ENCODE results near the gene BCR. TPM values are rescaled to one million over a fixed set of nuclear protein-coding genes. Genes with fewer than 3 reads are reported as not detected.

Gene BCR
- total RNA-seq, 2 experiments from 2014 or later, result 60.0 to 64.8 TPM

DNA sequence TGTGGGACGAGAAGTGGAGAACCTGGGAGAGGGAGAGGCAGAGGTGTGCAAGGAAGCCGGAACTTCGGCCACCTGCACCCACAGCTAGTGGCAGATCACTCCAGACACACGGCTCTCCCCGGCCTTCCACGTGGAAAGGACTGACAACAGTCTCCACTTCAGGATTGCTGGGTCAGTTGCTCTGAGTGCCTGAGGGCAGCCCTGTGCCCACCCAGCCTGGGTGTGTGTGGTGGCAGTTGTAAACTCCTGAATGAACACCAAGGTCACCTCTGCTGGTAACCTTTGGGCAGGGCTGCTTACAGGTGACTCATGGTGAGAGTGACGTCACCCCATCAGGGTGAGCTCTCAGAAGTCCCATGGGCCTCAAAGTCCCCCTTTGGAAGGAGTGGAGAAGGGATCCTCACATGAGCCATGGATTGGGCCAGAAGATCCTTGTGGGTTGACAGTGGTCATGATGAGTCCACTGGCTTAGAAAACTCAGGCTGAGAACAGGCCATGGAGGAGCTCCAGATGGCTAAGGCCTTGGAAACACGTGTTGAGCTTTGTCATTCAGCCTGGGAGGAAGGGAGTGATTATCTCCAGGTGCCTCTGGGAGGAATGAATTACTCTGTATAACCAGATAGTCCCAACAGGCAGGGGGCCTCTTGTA lies 71.3 kb downstream of the BCR start:
- Mint-ChIP-seq H3K4me3 (no peak overlapping the region), H3K4me1 (ENCODE audit: low read depth) (peaks cover 48% of the 10 kb centered on the region), H3K36me3 (ENCODE audit: low read depth) (peaks cover 22% of the 10 kb centered on the region), H3K9me3 (no peaks in the 10 kb centered on the region), H3K27me3 (no peaks in the 10 kb centered on the region), H3K27ac (peak overlapping the region; percentile 91)
- H3K36me3 ChIP-seq (ENCODE audit: insufficient read depth, low read length), result peaks cover 30% of the 10 kb centered on the region
- POLR2A ChIA-PET, result no interaction called here
- peaks cover 51% of the 10 kb centered on the region for H3K4me1 ChIP-seq (ENCODE audit: insufficient read depth, low read length)
- H3K27ac ChIP-seq (ENCODE audit: low read depth in 1 of 2, low read length in 2 of 2), result no peak overlapping the region
- H3K4me3 ChIP-seq (ENCODE audit: low read length), result no peak overlapping the region
- TF ChIP-seq, protein P1, sequence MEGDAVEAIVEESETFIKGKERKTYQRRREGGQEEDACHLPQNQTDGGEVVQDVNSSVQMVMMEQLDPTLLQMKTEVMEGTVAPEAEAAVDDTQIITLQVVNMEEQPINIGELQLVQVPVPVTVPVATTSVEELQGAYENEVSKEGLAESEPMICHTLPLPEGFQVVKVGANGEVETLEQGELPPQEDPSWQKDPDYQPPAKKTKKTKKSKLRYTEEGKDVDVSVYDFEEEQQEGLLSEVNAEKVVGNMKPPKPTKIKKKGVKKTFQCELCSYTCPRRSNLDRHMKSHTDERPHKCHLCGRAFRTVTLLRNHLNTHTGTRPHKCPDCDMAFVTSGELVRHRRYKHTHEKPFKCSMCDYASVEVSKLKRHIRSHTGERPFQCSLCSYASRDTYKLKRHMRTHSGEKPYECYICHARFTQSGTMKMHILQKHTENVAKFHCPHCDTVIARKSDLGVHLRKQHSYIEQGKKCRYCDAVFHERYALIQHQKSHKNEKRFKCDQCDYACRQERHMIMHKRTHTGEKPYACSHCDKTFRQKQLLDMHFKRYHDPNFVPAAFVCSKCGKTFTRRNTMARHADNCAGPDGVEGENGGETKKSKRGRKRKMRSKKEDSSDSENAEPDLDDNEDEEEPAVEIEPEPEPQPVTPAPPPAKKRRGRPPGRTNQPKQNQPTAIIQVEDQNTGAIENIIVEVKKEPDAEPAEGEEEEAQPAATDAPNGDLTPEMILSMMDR (IDR thresholded peaks at IDR 0.05), result no peak
- no peaks in the 10 kb centered on the region for H3K9me3 ChIP-seq (ENCODE audit: control insufficient read depth in 1 of 2, insufficient read depth in 1 of 2, low read length in 2 of 2)
- H3K27me3 ChIP-seq (ENCODE audit: control insufficient read depth in 1 of 2, insufficient read depth in 2 of 2, low read length in 2 of 2), result no peaks in the 10 kb centered on the region
- DNase-seq (peak in 3 of 14 experiments; percentile 30 to 47 (median 43)), ATAC-seq (ENCODE audit: poor library complexity) (peak; percentile 53)
- CTCF ChIA-PET, result interaction anchor here (0.9 to 1.0 kb wide), 2 partner anchors 8 to 30 kb away, joined by 3 read pairs; no protein-coding TSS in a partner anchor
- intact Hi-C loops (cut with DNase I, micrococcal nuclease), result no loop called here

- peaks cover 47% of the 10 kb centered on the region for H3K36me3 ChIP-seq (ENCODE audit: insufficient read depth, low read length)
- H3K4me3 Mint-ChIP-seq, result no peak overlapping the region
- POLR2A ChIA-PET, result no interaction called here
- no peaks in the 10 kb centered on the region for H3K9me3 Mint-ChIP-seq
- intact Hi-C loops (cut with DNase I, micrococcal nuclease), result no loop called here
- peaks cover 31% of the 10 kb centered on the region for H3K4me1 ChIP-seq (ENCODE audit: insufficient read depth, low read length)
- H3K4me1 Mint-ChIP-seq (ENCODE audit: low read depth), result peaks cover 34% of the 10 kb centered on the region
- no peak overlapping the region for H3K4me3 ChIP-seq (ENCODE audit: low read length)
- H3K27me3 Mint-ChIP-seq, result no peaks in the 10 kb centered on the region
- H3K27ac Mint-ChIP-seq, result no peak overlapping the region
- ATAC-seq (ENCODE audit: poor library complexity) (no peak), DNase-seq (no peak)
- no peak overlapping the region for H3K27ac ChIP-seq (ENCODE audit: low read depth in 1 of 2, low read length in 2 of 2)
- H3K27me3 ChIP-seq (ENCODE audit: control insufficient read depth in 1 of 2, insufficient read depth in 2 of 2, low read length in 2 of 2), result no peaks in the 10 kb centered on the region
- peaks cover 33% of the 10 kb centered on the region for H3K36me3 Mint-ChIP-seq (ENCODE audit: low read depth)
- CTCF ChIA-PET, result no interaction called here
- TF ChIP-seq, protein P1 (IDR thresholded peaks at IDR 0.05), result no peak
- H3K9me3 ChIP-seq (ENCODE audit: control insufficient read depth in 1 of 2, insufficient read depth in 1 of 2, low read length in 2 of 2), result no peaks in the 10 kb centered on the region
Measured at GRCh38 chr22:23253475-23254055, 73.3 kb downstream of the BCR start.

GRCh38 chr22:23255506-23256170 lies 75.3 kb downstream of the BCR start:
- DNase-seq, result no peak
- Histone ChIP-seq H3K9me3 (ENCODE audit: control insufficient read depth in 1 of 2, insufficient read depth in 1 of 2, low read length in 2 of 2) (no peaks in the 10 kb centered on the region), H3K27ac (ENCODE audit: low read depth in 1 of 2, low read length in 2 of 2) (no peak overlapping the region), H3K4me1 (ENCODE audit: insufficient read depth, low read length) (peaks cover 12% of the 10 kb centered on the region), H3K4me3 (ENCODE audit: low read length) (no peak overlapping the region), H3K36me3 (ENCODE audit: insufficient read depth, low read length) (peaks cover 59% of the 10 kb centered on the region), H3K27me3 (ENCODE audit: control insufficient read depth in 1 of 2, insufficient read depth in 2 of 2, low read length in 2 of 2) (no peaks in the 10 kb centered on the region)
- H3K4me3 Mint-ChIP-seq, result no peak overlapping the region
- no peaks in the 10 kb centered on the region for H3K9me3 Mint-ChIP-seq
- H3K4me1 Mint-ChIP-seq (ENCODE audit: low read depth), result peaks cover 16% of the 10 kb centered on the region
- intact Hi-C loops (cut with DNase I, micrococcal nuclease), result no loop called here
- TF ChIP-seq, protein P1 (IDR thresholded peaks at IDR 0.05), result no peak
- H3K36me3 Mint-ChIP-seq (ENCODE audit: low read depth), result peaks cover 40% of the 10 kb centered on the region
- ATAC-seq (ENCODE audit: poor library complexity), result no peak
- H3K27me3 Mint-ChIP-seq, result no peaks in the 10 kb centered on the region
- CTCF ChIA-PET, result interaction anchor here (1.1 kb wide), 1 partner anchor 26 kb away, joined by 3 read pairs; no protein-coding TSS in a partner anchor
- POLR2A ChIA-PET, result interaction anchor here (1.4 kb wide), 1 partner anchor 11 kb away, joined by 3 read pairs; no protein-coding TSS in a partner anchor
- H3K27ac Mint-ChIP-seq, result no peak overlapping the region
